Activated CD4-positive, alpha-beta memory T cell treated with anti-CD3 and anti-CD28 coated beads for 36 hours (primary cell): ENCODE data around the gene BID. TPM values are rescaled to one million over a fixed set of nuclear protein-coding genes. Genes with fewer than 3 reads are reported as not detected.

Source experiments
- CTCF ChIA-PET: fragments of 350-600 bp; sonication (Branson Sonifier 250); formaldehyde crosslinking; loops from one replicate; lab custom pipeline; 2021; ENCODE audit warnings: antibody characterized with exemption, inconsistent platforms; lab: Charles Lee
- POLR2A ChIA-PET: fragments of 350-600 bp; sonication (Branson Sonifier 250); formaldehyde crosslinking; loops from one replicate; lab custom pipeline; 2021; ENCODE audit warnings: antibody characterized with exemption; lab: Charles Lee
- DNase-seq: peaks from one replicate; pipeline ENCODE4 v3.0.0-alpha.2; 2020
- H3K27ac Mint-ChIP-seq: one replicate; pipeline ENCODE4 v1.8.0; 2021; ENCODE audit warnings: mixed read lengths
- H3K27me3 Mint-ChIP-seq: one replicate; pipeline ENCODE4 v1.8.0; 2021; ENCODE audit warnings: mixed read lengths
- H3K36me3 Mint-ChIP-seq: one replicate; pipeline ENCODE4 v1.8.0; 2021; ENCODE audit warnings: mixed read lengths
- H3K4me1 Mint-ChIP-seq: one replicate; pipeline ENCODE4 v1.8.0; 2021; ENCODE audit warnings: low read depth, mixed read lengths
- H3K4me3 Mint-ChIP-seq: one replicate; pipeline ENCODE4 v1.8.0; 2021; ENCODE audit warnings: mild to moderate bottlenecking, mixed read lengths
- H3K9me3 Mint-ChIP-seq: one replicate; pipeline ENCODE4 v1.8.0; 2021; ENCODE audit warnings: mixed read lengths
- intact Hi-C: fragments of 100-400 bp; cut with micrococcal nuclease; formaldehyde crosslinking; loops from one replicate; pipeline ENCODE4 v1.15.1; 2023
- total RNA-seq, 2 experiments: library from RNA; stranded (reverse); gene quantifications; one replicate each; pipeline ENCODE4 v1.2.3, GENCODE V29; 2021

The BID gene
- total RNA-seq, 2 experiments from 2014 or later: 22.3 to 24.7 TPM

DNA sequence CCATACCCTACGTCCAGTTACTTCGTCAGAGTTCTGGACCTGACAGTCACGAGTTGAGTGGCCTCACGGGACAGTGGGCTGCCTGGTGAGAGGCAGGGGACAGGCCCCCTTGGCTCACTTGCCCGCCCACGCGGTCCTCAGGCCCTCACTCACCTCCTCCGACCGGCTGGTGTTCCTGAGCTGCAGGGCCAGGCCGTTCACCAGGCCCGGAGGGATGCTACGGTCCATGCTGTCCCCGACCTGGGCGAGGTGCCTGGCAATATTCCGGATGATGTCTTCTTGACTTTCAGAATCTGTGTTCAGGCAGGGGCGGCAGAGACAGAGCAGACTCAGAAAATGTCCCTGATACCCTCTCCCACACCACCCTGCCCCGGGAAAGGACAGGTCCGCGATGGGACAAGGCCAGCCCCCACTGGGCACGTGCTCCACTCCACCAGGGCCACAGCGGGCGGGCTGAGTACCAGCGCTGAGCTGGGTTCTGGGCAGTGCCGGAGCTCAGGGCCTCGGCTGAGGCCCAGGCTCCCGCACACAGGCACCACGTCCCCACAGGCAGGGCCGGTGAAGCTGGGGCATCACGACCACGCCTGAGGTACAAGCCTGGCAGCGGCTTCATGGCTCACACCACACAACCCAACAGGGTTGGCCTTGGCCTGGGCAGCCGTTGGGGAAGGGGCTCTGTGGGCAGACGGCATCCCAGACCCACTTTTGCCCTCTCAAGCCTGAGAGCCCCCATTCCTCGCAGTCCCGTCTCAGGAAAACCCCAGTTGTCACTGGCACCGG is 34.9 kb downstream of the BID start:
- Mint-ChIP-seq H3K4me3 (no peak overlapping the region), H3K27me3 (no peaks in the 10 kb centered on the region), H3K27ac (no peak overlapping the region), H3K36me3 (peaks cover 2% of the 10 kb centered on the region), H3K9me3 (no peaks in the 10 kb centered on the region), H3K4me1 (peaks cover 8% of the 10 kb centered on the region)
- ChIA-PET POLR2A (interaction anchor here (0.6 kb wide), 1 partner anchor 1594 kb away, joined by 10 read pairs; no protein-coding TSS in a partner anchor), CTCF (interaction anchor here (1.0 to 8.2 kb wide), 3 partner anchors 15 to 335 kb away, joined by 3 to 145 read pairs (median 3); no protein-coding TSS in a partner anchor)
- DNase-seq: no peak
- intact Hi-C loops: no loop called here

DNA sequence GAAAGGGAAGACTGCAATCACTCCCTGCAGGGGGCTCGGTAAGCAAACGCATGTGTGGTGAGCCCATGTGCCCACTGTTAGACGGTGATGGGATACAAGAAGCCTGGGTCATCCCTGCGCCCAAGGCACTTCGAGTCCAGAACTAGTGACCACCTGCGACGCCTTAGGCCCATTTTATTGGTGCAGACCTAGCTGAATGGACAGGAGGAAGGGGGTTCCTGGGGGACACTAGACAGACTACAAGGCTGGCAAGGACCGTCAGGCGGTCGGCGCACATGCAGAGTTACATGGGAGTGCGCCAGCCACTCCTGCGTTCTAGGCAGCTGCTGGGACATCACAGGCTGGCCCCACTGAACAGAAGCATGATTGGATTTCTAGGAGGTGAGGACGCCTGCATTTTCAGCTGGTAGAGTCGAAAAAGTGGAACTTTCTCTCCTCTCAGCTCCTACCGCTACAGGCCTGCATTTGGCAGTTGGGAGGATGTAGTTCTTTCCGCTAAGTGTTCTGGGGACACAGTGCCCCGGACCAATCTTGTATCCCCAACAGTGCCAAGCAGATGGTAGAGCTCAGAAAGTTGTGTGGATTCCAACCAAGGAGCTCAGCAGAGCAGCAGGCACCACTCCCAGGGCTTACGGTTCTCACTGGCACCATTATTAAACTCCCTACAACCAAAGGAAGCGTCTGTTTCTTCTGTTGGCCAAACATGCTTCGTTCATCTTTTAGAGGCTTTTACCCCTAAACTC is 35.7 kb downstream of the BID start:
- POLR2A ChIA-PET: interaction anchor here (0.6 kb wide), 1 partner anchor 21 kb away, joined by 3 read pairs; no protein-coding TSS in a partner anchor
- Mint-ChIP-seq H3K27me3 (no peaks in the 10 kb centered on the region), H3K4me3 (no peak overlapping the region), H3K36me3 (peaks cover 5% of the 10 kb centered on the region), H3K4me1 (peaks cover 16% of the 10 kb centered on the region), H3K9me3 (no peaks in the 10 kb centered on the region), H3K27ac (no peak overlapping the region)
- DNase-seq: no peak
- intact Hi-C loops: no loop called here
- CTCF ChIA-PET: interaction anchor here (1.0 to 8.2 kb wide), 3 partner anchors 16 to 336 kb away, joined by 3 to 145 read pairs (median 3); no protein-coding TSS in a partner anchor

- DNase-seq: peak; percentile 65
- Mint-ChIP-seq H3K27me3 (no peaks in the 10 kb centered on the region), H3K4me1 (peaks cover 15% of the 10 kb centered on the region), H3K36me3 (peaks cover 10% of the 10 kb centered on the region), H3K27ac (peak overlapping the region; percentile 19), H3K9me3 (no peaks in the 10 kb centered on the region), H3K4me3 (no peak overlapping the region)
- intact Hi-C loops: loop anchor here (1.0 kb wide), 1 partner anchor 33 kb away; no protein-coding TSS in a partner anchor
- ChIA-PET POLR2A (interaction anchor here (0.6 to 1.2 kb wide), 3 partner anchors 11 to 95 kb away, joined by 3 read pairs; no protein-coding TSS in a partner anchor), CTCF (interaction anchor here (0.6 to 3.9 kb wide), 7 partner anchors 9 to 342 kb away, joined by 3 to 17 read pairs (median 4); no protein-coding TSS in a partner anchor)
Observed at GRCh38 chr22:17734187-17734586, 40.1 kb downstream of the BID start.

GRCh38 chr22:17733466-17733865 is 40.8 kb downstream of the BID start:
- peak overlapping the region; percentile 19 for H3K27ac Mint-ChIP-seq
- no peaks in the 10 kb centered on the region for H3K9me3 Mint-ChIP-seq
- DNase-seq: no peak
- intact Hi-C loops: no loop called here
- no peak overlapping the region for H3K4me3 Mint-ChIP-seq
- ChIA-PET POLR2A (interaction anchor here (1.0 to 1.2 kb wide), 2 partner anchors 11 to 94 kb away, joined by 3 read pairs; no protein-coding TSS in a partner anchor), CTCF (interaction anchor here (1.1 to 3.9 kb wide), 4 partner anchors 10 to 52 kb away, joined by 3 to 17 read pairs (median 8); no protein-coding TSS in a partner anchor)
- H3K27me3 Mint-ChIP-seq: no peaks in the 10 kb centered on the region
- peaks cover 15% of the 10 kb centered on the region for H3K4me1 Mint-ChIP-seq
- peaks cover 10% of the 10 kb centered on the region for H3K36me3 Mint-ChIP-seq

- H3K9me3 Mint-ChIP-seq: no peaks in the 10 kb centered on the region
- no peaks in the 10 kb centered on the region for H3K27me3 Mint-ChIP-seq
- intact Hi-C loops: no loop called here
- no peak for DNase-seq
- H3K4me1 Mint-ChIP-seq: peaks cover 15% of the 10 kb centered on the region
- H3K27ac Mint-ChIP-seq: no peak overlapping the region
- ChIA-PET CTCF (interaction anchor here (3.9 kb wide), 1 partner anchor 11 kb away, joined by 17 read pairs; no protein-coding TSS in a partner anchor), POLR2A (no interaction called here)
- peaks cover 10% of the 10 kb centered on the region for H3K36me3 Mint-ChIP-seq
- H3K4me3 Mint-ChIP-seq: no peak overlapping the region
Observed at GRCh38 chr22:17732251-17732854, 41.9 kb downstream of the BID start.

GRCh38 chr22:17729561-17729960 is 44.7 kb downstream of the BID start:
- DNase-seq: no peak
- ChIA-PET POLR2A (no interaction called here), CTCF (no interaction called here)
- Mint-ChIP-seq H3K4me3 (no peak overlapping the region), H3K4me1 (peaks cover 21% of the 10 kb centered on the region), H3K36me3 (peaks cover 17% of the 10 kb centered on the region), H3K27ac (no peak overlapping the region), H3K9me3 (no peaks in the 10 kb centered on the region), H3K27me3 (no peaks in the 10 kb centered on the region)
- intact Hi-C loops: no loop called here

GRCh38 chr22:17728786-17729185 is 45.5 kb downstream of the BID start:
- CTCF ChIA-PET: no interaction called here
- H3K4me1 Mint-ChIP-seq: peaks cover 13% of the 10 kb centered on the region

GRCh38 chr22:17726928-17727897 is 47.1 kb downstream of the BID start:
- DNase-seq: no peak
- no peaks in the 10 kb centered on the region for H3K27me3 Mint-ChIP-seq
- no peak overlapping the region for H3K27ac Mint-ChIP-seq
- ChIA-PET CTCF (no interaction called here), POLR2A (no interaction called here)
- H3K36me3 Mint-ChIP-seq: peaks cover 7% of the 10 kb centered on the region
- no peaks in the 10 kb centered on the region for H3K9me3 Mint-ChIP-seq
- H3K4me3 Mint-ChIP-seq: no peak overlapping the region
- intact Hi-C loops: no loop called here
- peaks cover 9% of the 10 kb centered on the region for H3K4me1 Mint-ChIP-seq

More at GRCh38 chr22:17728786-17729185, 45.5 kb downstream of the BID start:
- intact Hi-C loops: no loop called here
- peaks cover 14% of the 10 kb centered on the region for H3K36me3 Mint-ChIP-seq
- no peak overlapping the region for H3K27ac Mint-ChIP-seq
- H3K27me3 Mint-ChIP-seq: no peaks in the 10 kb centered on the region
- DNase-seq: no peak
- H3K4me3 Mint-ChIP-seq: no peak overlapping the region
- POLR2A ChIA-PET: no interaction called here
- no peaks in the 10 kb centered on the region for H3K9me3 Mint-ChIP-seq

GRCh38 chr22:17726006-17726927 is 48.0 kb downstream of the BID start:
- Mint-ChIP-seq H3K27me3 (no peaks in the 10 kb centered on the region), H3K36me3 (peaks cover 7% of the 10 kb centered on the region), H3K27ac (no peak overlapping the region), H3K4me1 (peaks cover 9% of the 10 kb centered on the region), H3K4me3 (no peak overlapping the region), H3K9me3 (no peaks in the 10 kb centered on the region)
- ChIA-PET CTCF (no interaction called here), POLR2A (no interaction called here)
- intact Hi-C loops: no loop called here
- DNase-seq: no peak

DNA sequence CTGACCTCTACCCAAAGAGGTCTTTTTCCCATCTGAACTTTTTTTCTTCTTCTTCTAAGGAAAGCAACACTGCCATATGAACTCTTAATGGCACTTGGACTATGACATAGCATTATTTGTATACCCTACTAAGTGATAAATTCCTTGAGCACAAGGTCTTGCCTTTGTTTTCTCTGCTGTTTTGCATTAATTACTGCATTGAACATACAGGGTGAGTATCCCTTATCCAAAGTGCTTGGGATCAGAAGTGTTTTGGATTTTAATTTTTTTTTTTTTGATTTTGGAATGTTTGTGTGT is 48.8 kb downstream of the BID start:
- peaks cover 7% of the 10 kb centered on the region for H3K36me3 Mint-ChIP-seq
- no peak for DNase-seq
- H3K4me3 Mint-ChIP-seq: no peak overlapping the region
- CTCF ChIA-PET: no interaction called here
- peaks cover 9% of the 10 kb centered on the region for H3K4me1 Mint-ChIP-seq
- intact Hi-C loops: no loop called here
- no peaks in the 10 kb centered on the region for H3K27me3 Mint-ChIP-seq
- POLR2A ChIA-PET: no interaction called here
- no peak overlapping the region for H3K27ac Mint-ChIP-seq
- no peaks in the 10 kb centered on the region for H3K9me3 Mint-ChIP-seq
